HEK293 (cell line): Measurements from ENCODE around the gene CADM1.

ENCODE experiments used
- TCF7L2 ChIP-seq: IDR thresholded peaks from 2 replicates; pipeline ENCODE4 v1.6.1; 2011; ENCODE audit warnings: low read depth, mild to moderate bottlenecking, inconsistent platforms, low read length, moderate library complexity, borderline replicate concordance
- ZBTB21 ChIP-seq: fragments of 450-650 bp; formaldehyde crosslinking; IDR thresholded peaks from 2 replicates; pipeline ENCODE4 v1.5.1; 2017; ENCODE audit warnings: missing biosample characterization, missing genetic modification characterization
- TF ChIP-seq, protein P1 (sequence below): fragments of 450-650 bp; formaldehyde crosslinking; IDR thresholded peaks from 2 replicates; pipeline ENCODE4 v1.5.1; 2016; ENCODE audit warnings: missing biosample characterization, missing genetic modification characterization
- TF ChIP-seq, protein P2 (sequence below): fragments of 450-650 bp; formaldehyde crosslinking; IDR thresholded peaks from 2 replicates; pipeline ENCODE4 v1.5.1; 2017; ENCODE audit warnings: missing biosample characterization, missing genetic modification characterization
- TF ChIP-seq, protein P3 (sequence below): fragments of 450-650 bp; IDR thresholded peaks from 2 replicates; pipeline ENCODE4 v1.5.1; 2018; ENCODE audit warnings: missing biosample characterization, missing genetic modification characterization

DNA sequence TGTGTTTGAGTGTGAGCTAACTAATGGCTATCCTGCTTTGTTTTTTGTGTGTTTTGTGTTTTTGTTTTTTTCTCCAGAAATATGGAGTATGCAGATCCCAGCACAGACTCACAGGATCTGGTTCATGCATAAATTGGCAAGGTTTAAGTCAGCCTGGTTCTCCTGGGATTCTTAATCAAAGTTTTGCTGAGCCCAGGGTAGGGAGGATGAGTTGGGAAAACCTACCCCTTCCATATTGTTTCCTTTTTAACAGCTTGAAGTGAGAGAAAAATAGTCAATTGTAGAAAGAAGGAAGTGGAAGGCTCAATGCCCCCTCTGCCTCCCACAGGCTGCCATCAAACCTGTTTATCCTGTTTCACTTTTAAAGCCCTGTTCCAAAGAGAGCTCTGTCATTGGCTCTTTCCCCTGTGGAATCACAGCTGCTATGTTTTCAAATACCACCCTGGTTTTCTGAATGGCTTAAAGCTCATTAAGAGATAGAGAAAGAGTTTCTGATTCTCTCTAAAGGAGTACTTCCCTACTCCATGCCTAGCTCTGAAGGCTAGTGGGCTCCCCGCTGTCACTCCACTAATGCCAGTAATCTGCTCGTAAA, 23.4 kb upstream of the CADM1 start:
- TF ChIP-seq, protein P1, sequence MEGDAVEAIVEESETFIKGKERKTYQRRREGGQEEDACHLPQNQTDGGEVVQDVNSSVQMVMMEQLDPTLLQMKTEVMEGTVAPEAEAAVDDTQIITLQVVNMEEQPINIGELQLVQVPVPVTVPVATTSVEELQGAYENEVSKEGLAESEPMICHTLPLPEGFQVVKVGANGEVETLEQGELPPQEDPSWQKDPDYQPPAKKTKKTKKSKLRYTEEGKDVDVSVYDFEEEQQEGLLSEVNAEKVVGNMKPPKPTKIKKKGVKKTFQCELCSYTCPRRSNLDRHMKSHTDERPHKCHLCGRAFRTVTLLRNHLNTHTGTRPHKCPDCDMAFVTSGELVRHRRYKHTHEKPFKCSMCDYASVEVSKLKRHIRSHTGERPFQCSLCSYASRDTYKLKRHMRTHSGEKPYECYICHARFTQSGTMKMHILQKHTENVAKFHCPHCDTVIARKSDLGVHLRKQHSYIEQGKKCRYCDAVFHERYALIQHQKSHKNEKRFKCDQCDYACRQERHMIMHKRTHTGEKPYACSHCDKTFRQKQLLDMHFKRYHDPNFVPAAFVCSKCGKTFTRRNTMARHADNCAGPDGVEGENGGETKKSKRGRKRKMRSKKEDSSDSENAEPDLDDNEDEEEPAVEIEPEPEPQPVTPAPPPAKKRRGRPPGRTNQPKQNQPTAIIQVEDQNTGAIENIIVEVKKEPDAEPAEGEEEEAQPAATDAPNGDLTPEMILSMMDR (tag by site-specific recombination) = no peak
- TF ChIP-seq ZBTB21 (no peak), TCF7L2 (no peak)
- TF ChIP-seq, protein P2, sequence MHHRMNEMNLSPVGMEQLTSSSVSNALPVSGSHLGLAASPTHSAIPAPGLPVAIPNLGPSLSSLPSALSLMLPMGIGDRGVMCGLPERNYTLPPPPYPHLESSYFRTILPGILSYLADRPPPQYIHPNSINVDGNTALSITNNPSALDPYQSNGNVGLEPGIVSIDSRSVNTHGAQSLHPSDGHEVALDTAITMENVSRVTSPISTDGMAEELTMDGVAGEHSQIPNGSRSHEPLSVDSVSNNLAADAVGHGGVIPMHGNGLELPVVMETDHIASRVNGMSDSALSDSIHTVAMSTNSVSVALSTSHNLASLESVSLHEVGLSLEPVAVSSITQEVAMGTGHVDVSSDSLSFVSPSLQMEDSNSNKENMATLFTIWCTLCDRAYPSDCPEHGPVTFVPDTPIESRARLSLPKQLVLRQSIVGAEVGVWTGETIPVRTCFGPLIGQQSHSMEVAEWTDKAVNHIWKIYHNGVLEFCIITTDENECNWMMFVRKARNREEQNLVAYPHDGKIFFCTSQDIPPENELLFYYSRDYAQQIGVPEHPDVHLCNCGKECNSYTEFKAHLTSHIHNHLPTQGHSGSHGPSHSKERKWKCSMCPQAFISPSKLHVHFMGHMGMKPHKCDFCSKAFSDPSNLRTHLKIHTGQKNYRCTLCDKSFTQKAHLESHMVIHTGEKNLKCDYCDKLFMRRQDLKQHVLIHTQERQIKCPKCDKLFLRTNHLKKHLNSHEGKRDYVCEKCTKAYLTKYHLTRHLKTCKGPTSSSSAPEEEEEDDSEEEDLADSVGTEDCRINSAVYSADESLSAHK (tag by site-specific recombination) = no peak
- TF ChIP-seq, protein P3, sequence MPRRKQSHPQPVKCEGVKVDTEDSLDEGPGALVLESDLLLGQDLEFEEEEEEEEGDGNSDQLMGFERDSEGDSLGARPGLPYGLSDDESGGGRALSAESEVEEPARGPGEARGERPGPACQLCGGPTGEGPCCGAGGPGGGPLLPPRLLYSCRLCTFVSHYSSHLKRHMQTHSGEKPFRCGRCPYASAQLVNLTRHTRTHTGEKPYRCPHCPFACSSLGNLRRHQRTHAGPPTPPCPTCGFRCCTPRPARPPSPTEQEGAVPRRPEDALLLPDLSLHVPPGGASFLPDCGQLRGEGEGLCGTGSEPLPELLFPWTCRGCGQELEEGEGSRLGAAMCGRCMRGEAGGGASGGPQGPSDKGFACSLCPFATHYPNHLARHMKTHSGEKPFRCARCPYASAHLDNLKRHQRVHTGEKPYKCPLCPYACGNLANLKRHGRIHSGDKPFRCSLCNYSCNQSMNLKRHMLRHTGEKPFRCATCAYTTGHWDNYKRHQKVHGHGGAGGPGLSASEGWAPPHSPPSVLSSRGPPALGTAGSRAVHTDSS (tag by site-specific recombination) = no peak
